Urothelium cell line (cell line): ENCODE results near the gene CNIH1.
"Not testable (repeated sequence)": the region's sequence is repeated elsewhere in the genome, so short reads cannot be mapped to it uniquely, and the experiment has no call there.

ENCODE experiments used
- DNase-seq: peaks from one replicate; pipeline ENCODE4 v3.0.0; 2011; ENCODE audit warnings: low spot score, mixed read lengths
- FAIRE-seq: peaks from 2 replicates; lab custom pipeline; 2011; peaks lifted over from hg19 to GRCh38; lab: Jason Lieb, UNC

The CNIH1 gene

GRCh38 chr14:54392131-54392859 is 48.9 kb downstream of the CNIH1 start:
- no peak for FAIRE-seq
- no peak for DNase-seq

GRCh38 chr14:54387328-54387727 is 53.8 kb downstream of the CNIH1 start:
- DNase-seq (no peak), FAIRE-seq (no peak)

- FAIRE-seq = peak; percentile 20
Measured at GRCh38 chr14:54385556-54385955, 55.6 kb downstream of the CNIH1 start.

GRCh38 chr14:54383835-54384234 is 57.3 kb downstream of the CNIH1 start:
- no peak for DNase-seq
- FAIRE-seq = no peak

More at GRCh38 chr14:54385556-54385955, 55.6 kb downstream of the CNIH1 start:
- no peak for DNase-seq

GRCh38 chr14:54381821-54382220 is 59.4 kb downstream of the CNIH1 start:
- FAIRE-seq (no peak), DNase-seq (no peak)

GRCh38 chr14:54380558-54380957 is 60.6 kb downstream of the CNIH1 start:
- not testable (repeated sequence) for FAIRE-seq, DNase-seq

GRCh38 chr14:54378893-54379292 is 62.3 kb downstream of the CNIH1 start:
- FAIRE-seq, DNase-seq: not testable (repeated sequence)

- no peak for FAIRE-seq
Measured at GRCh38 chr14:54377501-54377900, 63.7 kb downstream of the CNIH1 start.

GRCh38 chr14:54374117-54374884 is 66.9 kb downstream of the CNIH1 start:
- DNase-seq (no peak), FAIRE-seq (no peak)

More at GRCh38 chr14:54377501-54377900, 63.7 kb downstream of the CNIH1 start:
- DNase-seq = no peak
